GM19395 (cell line): ENCODE measurements around the gene TIPARP.

Experiments
- ATAC-seq: cut with Tn5 transposase; IDR thresholded peaks from one replicate; pipeline ENCODE4 v1.9.1; 2021; ENCODE audit warnings: mild to moderate bottlenecking, moderate library complexity; ENCODE audit not compliant: unreplicated experiment

Gene TIPARP

GRCh38 chr3:156674046-156674910, at the start of gene TIPARP:
TSS of gene TIPARP (plus strand) at chr3:156674590. CDS start at chr3:156677698, 3,108 bp downstream.
- ATAC-seq = peak; percentile 88

GRCh38 chr3:156626104-156626503, 48.3 kb upstream of the TIPARP start:
- no peak for ATAC-seq

GRCh38 chr3:156627946-156628569, 46.3 kb upstream of the TIPARP start:
- ATAC-seq = no peak

- ATAC-seq = no peak
Measured at GRCh38 chr3:156628836-156629618, 45.4 kb upstream of the TIPARP start.

GRCh38 chr3:156630081-156630772, 44.2 kb upstream of the TIPARP start:
- no peak for ATAC-seq

GRCh38 chr3:156630773-156631093, 43.7 kb upstream of the TIPARP start:
- ATAC-seq = no peak

- no peak for ATAC-seq
Measured at GRCh38 chr3:156631323-156631722, 43.1 kb upstream of the TIPARP start.

- no peak for ATAC-seq
Measured at GRCh38 chr3:156632601-156633000, 41.8 kb upstream of the TIPARP start.

- ATAC-seq = no peak
Measured at GRCh38 chr3:156633335-156633734, 41.1 kb upstream of the TIPARP start.

- no peak for ATAC-seq
Measured at GRCh38 chr3:156635034-156635433, 39.4 kb upstream of the TIPARP start.

GRCh38 chr3:156635973-156636372, 38.4 kb upstream of the TIPARP start:
- no peak for ATAC-seq

GRCh38 chr3:156637480-156638022, 36.8 kb upstream of the TIPARP start:
- no peak for ATAC-seq

GRCh38 chr3:156638271-156638670, 36.1 kb upstream of the TIPARP start:
- no peak for ATAC-seq

- no peak for ATAC-seq
Measured at GRCh38 chr3:156639414-156640023, 34.9 kb upstream of the TIPARP start.

GRCh38 chr3:156641618-156641975, 32.8 kb upstream of the TIPARP start:
- ATAC-seq = no peak

GRCh38 chr3:156642750-156643728, 31.4 kb upstream of the TIPARP start:
- ATAC-seq = peak; percentile 26

- ATAC-seq = peak; percentile 89
Measured at GRCh38 chr3:156643729-156644389, 30.5 kb upstream of the TIPARP start.

- ATAC-seq = no peak
Measured at GRCh38 chr3:156644958-156645357, 29.4 kb upstream of the TIPARP start.

GRCh38 chr3:156646958-156647357, 27.4 kb upstream of the TIPARP start:
- no peak for ATAC-seq
